Retina (tissue), 1 donor: ENCODE measurements around the gene KIAA1217.

Source experiments
- DNase-seq: peaks from one replicate; pipeline ENCODE4 v3.0.0-alpha.2; 2016

KIAA1217 gene

GRCh38 chr10:24208661-24209431 is at the start of gene KIAA1217:
Gene KIAA1217 (plus strand): TSS chr10:24209138. CDS start chr10:24209194, 56 bp downstream.
- peak; percentile 83 for DNase-seq

GRCh38 chr10:24162206-24162985 is 46.5 kb upstream of the KIAA1217 start:
- DNase-seq, result no peak

GRCh38 chr10:24163485-24163884 is 45.5 kb upstream of the KIAA1217 start:
- no peak for DNase-seq

GRCh38 chr10:24168258-24169170 is 40.4 kb upstream of the KIAA1217 start:
- DNase-seq, result peak; percentile 43

GRCh38 chr10:24170199-24170598 is 38.7 kb upstream of the KIAA1217 start:
- no peak for DNase-seq

GRCh38 chr10:24172909-24173308 is 36.0 kb upstream of the KIAA1217 start:
- no peak for DNase-seq

- DNase-seq, result no peak
These were observed 34.9 kb upstream of the KIAA1217 start for GRCh38 chr10:24174014-24174413.

GRCh38 chr10:24176658-24177057 is 32.3 kb upstream of the KIAA1217 start:
- DNase-seq, result no peak

GRCh38 chr10:24177636-24178035 is 31.3 kb upstream of the KIAA1217 start:
- no peak for DNase-seq

GRCh38 chr10:24180891-24181290 is 28.0 kb upstream of the KIAA1217 start:
- no peak for DNase-seq

- DNase-seq, result no peak
These were observed 24.5 kb upstream of the KIAA1217 start for GRCh38 chr10:24184455-24184854.

- DNase-seq, result no peak
These were observed 15.6 kb upstream of the KIAA1217 start for GRCh38 chr10:24193330-24193729.

GRCh38 chr10:24197263-24197662 is 11.7 kb upstream of the KIAA1217 start:
- no peak for DNase-seq

GRCh38 chr10:24201503-24202180 is 7.3 kb upstream of the KIAA1217 start:
- no peak for DNase-seq

- no peak for DNase-seq
These were observed 6.8 kb upstream of the KIAA1217 start for GRCh38 chr10:24202181-24202570.

GRCh38 chr10:24205821-24206220 is 3.1 kb upstream of the KIAA1217 start:
- no peak for DNase-seq

- no peak for DNase-seq
These were observed 2.6 kb upstream of the KIAA1217 start for GRCh38 chr10:24206334-24206733.

GRCh38 chr10:24206926-24207325 is 2.0 kb upstream of the KIAA1217 start:
- peak; percentile 62 for DNase-seq

GRCh38 chr10:24207341-24207740 is 1.6 kb upstream of the KIAA1217 start:
- peak; percentile 38 for DNase-seq

GRCh38 chr10:24207781-24208611 is 942 bp upstream of the KIAA1217 start:
- DNase-seq, result peak; percentile 57

GRCh38 chr10:24209432-24209771 is 464 bp downstream of the KIAA1217 start:
- no peak for DNase-seq
